PC-3 (cell line): ENCODE results near the gene CENPT. TPM values are rescaled to one million over a fixed set of nuclear protein-coding genes. Genes with fewer than 3 reads are reported as not detected.
A peak's percentile ranks its signal among the peaks of the same experiment; 100 is the strongest.

Experiments used
- ATAC-seq: fragments of 200-7000 bp; cut with Tn5 transposase; 2 replicates; pipeline ENCODE4 v1.9.1; 2020; ENCODE audit warnings: mild to moderate bottlenecking, moderate library complexity
- BruUV-seq: library from RNA; stranded (reverse); fragments of 400-500 nt; replicated peaks from 2 replicates; lab custom pipeline; 2021; lab: Mats Ljungman, UMichigan
- CTCF ChIA-PET: fragments of 300-600 bp; sonication (Branson Sonifier 250); formaldehyde crosslinking; loops from one replicate; lab custom pipeline; 2022; ENCODE audit warnings: antibody characterized with exemption; lab: Charles Lee
- POLR2A ChIA-PET: fragments of 300-600 bp; sonication (Branson Sonifier 250); formaldehyde crosslinking; loops from one replicate; lab custom pipeline; 2022; ENCODE audit warnings: antibody characterized with exemption; ENCODE audit not compliant: unreplicated experiment; lab: Charles Lee
- DNase-seq: peaks from one replicate; pipeline ENCODE4 v3.0.0-alpha.2; 2015
- H2AFZ ChIP-seq: fragments of 300-600 bp; sonication (generic); 2 replicates; pipeline ENCODE4 v1.6.0; 2016; ENCODE audit warnings: antibody characterized with exemption, low read length
- H3F3A ChIP-seq: fragments of 300-600 bp; sonication (generic); one replicate; pipeline ENCODE4 v1.6.0; 2017; ENCODE audit warnings: antibody characterized with exemption, low read length, control low read depth, mild to moderate bottlenecking; ENCODE audit not compliant: unreplicated experiment
- H3K27ac ChIP-seq: fragments of 300-600 bp; sonication (generic); 2 replicates; pipeline ENCODE4 v1.5.1; 2016; ENCODE audit warnings: mild to moderate bottlenecking, low read length
- H3K27me3 ChIP-seq: fragments of 300-600 bp; sonication (generic); 2 replicates; pipeline ENCODE4 v1.6.1; 2016; ENCODE audit warnings: low read length, mixed read lengths
- H3K36me3 ChIP-seq: fragments of 300-600 bp; sonication (generic); 2 replicates; pipeline ENCODE4 v1.6.1; 2016; ENCODE audit warnings: low read depth, mixed run types, low read length, mixed read lengths
- H3K4me1 ChIP-seq: fragments of 300-600 bp; sonication (generic); 2 replicates; pipeline ENCODE4 v1.5.1; 2016; ENCODE audit warnings: low read length; ENCODE audit not compliant: insufficient read depth
- H3K4me2 ChIP-seq: fragments of 300-600 bp; sonication (generic); 2 replicates; pipeline ENCODE4 v1.6.0; 2016; ENCODE audit warnings: low read length
- H3K4me3 ChIP-seq: fragments of 300-600 bp; sonication (generic); 2 replicates; pipeline ENCODE4 v1.5.1; 2016; ENCODE audit warnings: mild to moderate bottlenecking, low read length, mixed read lengths
- H3K79me2 ChIP-seq: fragments of 300-600 bp; sonication (generic); 2 replicates; pipeline ENCODE4 v1.6.1; 2017; ENCODE audit warnings: low read length, mixed read lengths
- H3K9ac ChIP-seq: fragments of 300-600 bp; sonication (generic); 2 replicates; pipeline ENCODE4 v1.6.0; 2016; ENCODE audit warnings: mild to moderate bottlenecking, low read length
- H3K9me2 ChIP-seq: fragments of 300-600 bp; sonication (generic); replicated peaks from 2 replicates; pipeline ENCODE4 v1.6.1; 2016; ENCODE audit warnings: mixed run types, low read length, mixed read lengths
- H3K9me3 ChIP-seq: fragments of 300-600 bp; sonication (generic); 2 replicates; pipeline ENCODE4 v1.6.1; 2016; ENCODE audit warnings: low read length, mixed read lengths
- H4K20me1 ChIP-seq: fragments of 300-600 bp; sonication (generic); 2 replicates; pipeline ENCODE4 v1.6.1; 2016; ENCODE audit warnings: low read length, mixed read lengths
- EZH2 ChIP-seq: fragments of 300-600 bp; sonication (generic); IDR thresholded peaks from one replicate; pipeline ENCODE4 v1.6.1; 2017; ENCODE audit warnings: antibody characterized with exemption, mild to moderate bottlenecking, low read length; ENCODE audit not compliant: unreplicated experiment
- EZH2phosphoT487 ChIP-seq: fragments of 300-600 bp; sonication (generic); IDR thresholded peaks from 2 replicates; pipeline ENCODE4 v1.6.1; 2018; ENCODE audit warnings: mild to moderate bottlenecking, antibody characterized with exemption, low read length, borderline replicate concordance
- intact Hi-C: fragments of 100-400 bp; cut with micrococcal nuclease; formaldehyde crosslinking; loops from 2 replicates; pipeline ENCODE4 v1.9.0; 2023
- total RNA-seq: library from RNA; depleted of rRNA; stranded (reverse); fragments of >200 nt; gene quantifications from 2 replicates; pipeline ENCODE4 v1.2.3, GENCODE V29; 2014
- TF ChIP-seq, protein P1 (sequence below): fragments of 300-600 bp; sonication (generic); conservative IDR thresholded peaks from 2 replicates; pipeline ENCODE4 v1.5.1; 2017; ENCODE audit warnings: antibody characterized with exemption, low read depth, mild to moderate bottlenecking, low read length

The CENPT gene
- total RNA-seq, 1 experiment from 2014 or later = 35.1 TPM

DNA sequence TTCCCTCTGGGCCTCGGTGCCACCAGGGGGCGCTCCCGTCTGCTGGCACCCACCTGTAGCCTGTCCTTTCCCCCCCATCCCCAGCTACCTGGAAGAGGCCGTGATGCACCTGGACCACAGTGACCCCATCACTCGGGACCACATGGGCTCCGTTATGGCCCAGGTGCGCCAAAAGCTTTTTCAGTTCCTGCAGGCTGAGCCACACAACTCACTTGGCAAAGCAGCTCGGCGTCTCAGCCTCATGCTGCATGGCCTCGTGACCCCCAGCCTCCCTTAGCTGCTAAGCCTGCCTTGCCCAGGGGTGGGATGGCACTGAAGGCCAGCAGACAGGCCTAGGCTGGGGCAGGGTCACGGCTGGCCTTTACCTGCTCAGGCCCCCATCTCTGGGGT, 36.4 kb upstream of the CENPT start:
- no peak overlapping the region for H3K9ac ChIP-seq
- no peaks in the 10 kb centered on the region for H4K20me1 ChIP-seq
- ChIA-PET CTCF (interaction anchor here (0.5 to 1.7 kb wide), 5 partner anchors 9 to 140 kb away, joined by 4 to 7 read pairs (median 5); partner anchors contain the start of gene PSKH1), POLR2A (no interaction called here)
- no peak overlapping the region for H3K4me3 ChIP-seq
- no peaks in the 10 kb centered on the region for H3K9me2 ChIP-seq
- H3K27ac ChIP-seq = no peak overlapping the region
- BruUV-seq = no TSS peak
- intact Hi-C loops = loop anchor here (1.0 kb wide), 1 partner anchor 44 kb away; no protein-coding TSS in a partner anchor
- H2AFZ ChIP-seq = no peak overlapping the region
- peak; percentile 74 for ATAC-seq
- peaks cover 6% of the 10 kb centered on the region; the same call in 1 of the 2 replicates for H3K4me1 ChIP-seq
- no peak for TF ChIP-seq EZH2
- no peak for TF ChIP-seq EZH2phosphoT487
- TF ChIP-seq, protein P1, sequence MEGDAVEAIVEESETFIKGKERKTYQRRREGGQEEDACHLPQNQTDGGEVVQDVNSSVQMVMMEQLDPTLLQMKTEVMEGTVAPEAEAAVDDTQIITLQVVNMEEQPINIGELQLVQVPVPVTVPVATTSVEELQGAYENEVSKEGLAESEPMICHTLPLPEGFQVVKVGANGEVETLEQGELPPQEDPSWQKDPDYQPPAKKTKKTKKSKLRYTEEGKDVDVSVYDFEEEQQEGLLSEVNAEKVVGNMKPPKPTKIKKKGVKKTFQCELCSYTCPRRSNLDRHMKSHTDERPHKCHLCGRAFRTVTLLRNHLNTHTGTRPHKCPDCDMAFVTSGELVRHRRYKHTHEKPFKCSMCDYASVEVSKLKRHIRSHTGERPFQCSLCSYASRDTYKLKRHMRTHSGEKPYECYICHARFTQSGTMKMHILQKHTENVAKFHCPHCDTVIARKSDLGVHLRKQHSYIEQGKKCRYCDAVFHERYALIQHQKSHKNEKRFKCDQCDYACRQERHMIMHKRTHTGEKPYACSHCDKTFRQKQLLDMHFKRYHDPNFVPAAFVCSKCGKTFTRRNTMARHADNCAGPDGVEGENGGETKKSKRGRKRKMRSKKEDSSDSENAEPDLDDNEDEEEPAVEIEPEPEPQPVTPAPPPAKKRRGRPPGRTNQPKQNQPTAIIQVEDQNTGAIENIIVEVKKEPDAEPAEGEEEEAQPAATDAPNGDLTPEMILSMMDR = peak; percentile 86
- H3K79me2 ChIP-seq = no peaks in the 10 kb centered on the region
- H3K4me2 ChIP-seq = no peak overlapping the region
- H3K36me3 ChIP-seq = peaks cover 6% of the 10 kb centered on the region; the same call in 1 of the 2 replicates
- no peaks in the 10 kb centered on the region for H3F3A ChIP-seq
- DNase-seq = peak; percentile 59
- no peaks in the 10 kb centered on the region for H3K9me3 ChIP-seq
- H3K27me3 ChIP-seq = no peaks in the 10 kb centered on the region

DNA sequence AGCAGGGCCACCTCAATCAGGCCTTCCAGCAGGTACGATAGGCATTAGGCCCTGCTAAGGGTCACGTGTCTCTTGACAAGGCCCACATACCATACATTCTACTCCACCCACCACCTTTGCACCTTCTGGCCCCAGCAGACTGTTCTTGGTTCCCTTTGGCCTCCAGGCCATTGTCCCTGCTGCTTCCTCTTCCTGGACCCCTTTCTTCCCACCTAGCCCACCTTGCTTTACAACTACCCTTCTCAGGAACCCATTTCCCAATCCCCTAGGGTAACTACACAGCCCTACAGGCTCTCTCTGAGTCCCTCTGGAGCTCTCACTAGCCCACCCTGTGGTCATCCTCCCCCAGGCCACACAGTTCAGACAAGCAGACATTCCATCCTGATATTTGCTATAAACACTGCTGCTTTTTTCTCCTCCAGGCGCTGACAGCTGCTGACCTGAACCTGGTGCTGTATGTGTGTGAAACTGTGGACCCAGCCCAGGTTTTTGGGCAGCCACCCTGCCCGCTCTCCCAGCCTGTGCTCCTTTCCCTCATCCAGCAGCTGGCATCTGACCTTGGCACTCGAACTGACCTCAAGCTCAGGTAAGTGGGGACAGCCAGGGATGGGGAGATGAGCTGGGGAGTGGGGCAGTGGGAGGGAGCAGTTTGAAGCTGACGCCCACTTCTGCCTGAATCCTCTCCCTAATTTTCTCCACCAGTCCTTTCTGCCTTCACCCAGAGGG, 35.8 kb upstream of the CENPT start:
- ChIA-PET CTCF (interaction anchor here (0.6 to 1.7 kb wide), 4 partner anchors 10 to 140 kb away, joined by 4 to 7 read pairs (median 5); partner anchors contain the start of gene PSKH1), POLR2A (no interaction called here)
- no peaks in the 10 kb centered on the region for H3K9me2 ChIP-seq
- no peak overlapping the region for H3K9ac ChIP-seq
- H2AFZ ChIP-seq = no peak overlapping the region
- no peak overlapping the region for H3K4me3 ChIP-seq
- intact Hi-C loops = loop anchor here (1.0 kb wide), 1 partner anchor 45 kb away; no protein-coding TSS in a partner anchor
- H3K27me3 ChIP-seq = no peaks in the 10 kb centered on the region
- H3K36me3 ChIP-seq = peaks cover 8% of the 10 kb centered on the region; the same call in 1 of the 2 replicates
- no peaks in the 10 kb centered on the region for H3K9me3 ChIP-seq
- H3K27ac ChIP-seq = no peak overlapping the region
- no peaks in the 10 kb centered on the region for H4K20me1 ChIP-seq
- peaks cover 6% of the 10 kb centered on the region; the same call in 1 of the 2 replicates for H3K4me1 ChIP-seq
- ATAC-seq = no peak
- TF ChIP-seq EZH2 (no peak), EZH2phosphoT487 (no peak)
- TF ChIP-seq, protein P1 = no peak
- H3F3A ChIP-seq = no peaks in the 10 kb centered on the region
- H3K79me2 ChIP-seq = no peaks in the 10 kb centered on the region
- DNase-seq = no peak
- H3K4me2 ChIP-seq = no peak overlapping the region
- no TSS peak for BruUV-seq
